Heart left ventricle (tissue), 16 donors: Measurements from ENCODE around the gene CFAP46. TPM values are rescaled to one million over a fixed set of nuclear protein-coding genes. Genes with fewer than 3 reads are reported as not detected.

Source experiments
- ATAC-seq, 4 donors: fragments of 200-7000 bp; cut with Tn5 transposase; one replicate each; pipeline ENCODE4 v1.9.1; 2020 to 2022; ENCODE audit warnings: moderate library complexity in 4 of 4, mild to moderate bottlenecking in 3 of 4, moderate number of reproducible peaks in 1 of 4
- DNase-seq, 5 donors: peaks; one replicate each; pipeline ENCODE4 v3.0.0-alpha.2; 2020
- H3K27ac ChIP-seq, 12 donors: fragments of 200-600 bp; sonication (generic) in 4 of 12; one replicate each; pipeline versions ENCODE4 v1.5.0 to v1.8.0; 2016 to 2022; ENCODE audit warnings: mild to moderate bottlenecking in 2 of 12
- H3K27me3 ChIP-seq, 9 donors: fragments of 200-600 bp; sonication (generic) in 2 of 9; one replicate each; pipeline versions ENCODE4 v1.5.1 to v1.8.0; 2016 to 2022; ENCODE audit warnings: mild to moderate bottlenecking in 3 of 9
- H3K36me3 ChIP-seq, 9 donors: fragments of 200-600 bp; sonication (generic) in 2 of 9; one replicate each; pipeline versions ENCODE4 v1.5.0 to v1.8.0; 2018 to 2022; ENCODE audit warnings: mild to moderate bottlenecking in 2 of 9
- H3K4me1 ChIP-seq, 12 donors: fragments of 200-600 bp; sonication (generic) in 4 of 12; one replicate each; pipeline versions ENCODE4 v1.5.0 to v1.8.0; 2016 to 2022; ENCODE audit warnings: mild to moderate bottlenecking in 3 of 12
- H3K4me3 ChIP-seq, 12 donors: fragments of 200-600 bp; sonication (generic) in 4 of 12; one replicate each; pipeline versions ENCODE4 v1.5.0 to v1.8.0; 2017 to 2022; ENCODE audit warnings: mild to moderate bottlenecking in 9 of 12, moderate library complexity in 4 of 12
- H3K9me3 ChIP-seq, 12 donors: fragments of 200-600 bp; sonication (generic) in 4 of 12; one replicate each; pipeline versions ENCODE4 v1.5.0 to v1.8.0; 2016 to 2022; ENCODE audit warnings: mild to moderate bottlenecking in 1 of 12
- CTCF ChIP-seq, 12 donors: fragments of 200-600 bp; sonication (generic) in 4 of 12; IDR thresholded peaks; one replicate each; pipeline versions ENCODE4 v1.5.0 to v1.8.0; 2018 to 2022; ENCODE audit warnings: antibody characterized with exemption in 12 of 12, mild to moderate bottlenecking in 5 of 12
- POLR2A ChIP-seq, 2 donors: fragments of 450-650 bp; IDR thresholded peaks; one replicate each; pipeline ENCODE4 v1.6.1; 2017; ENCODE audit warnings: antibody characterized with exemption in 2 of 2, mild to moderate bottlenecking in 2 of 2, moderate library complexity in 2 of 2
- WGBS, 4 donors: extraction: QIAGEN DNeasy Blood & Tissue Kit in 2 of 4; methylation state at CpG; one replicate each; pipeline versions ENCODE4 v1.1.5 to v1.1.7; 2013 to 2018; 5-methylcytosine and 5-hydroxymethylcytosine counted together
- intact Hi-C, 10 donors: fragments of 100-400 bp; cut with DNase I; formaldehyde crosslinking; loops; one replicate each; pipeline versions ENCODE4 v1.11.1 to v1.14.2; 2022
- polyA plus RNA-seq, 2 donors: library from polyadenylated mRNA; stranded (reverse); fragments of 200-250 nt; gene quantifications; one replicate each; pipeline ENCODE4 v1.2.3, GENCODE V29; 2013
- total RNA-seq, 9 donors: library from RNA; depleted of rRNA in 2 of 9; stranded (reverse); fragments of >200 nt in 2 of 9; fragmentation: NEBNext Ultra II Directional in 3 of 9; extraction: Animal tissue kit (Norgen Biotek cat#: 25700) in 3 of 9; gene quantifications; one replicate each; pipeline versions ENCODE4 v1.1.0 to v1.2.4, GENCODE V29; 2016 to 2023
- donor health status: ischemic (EF 13 %, LVEDD 7.1; RV severe dilation, severe dysfunction).
- donor health status: healthy with polysubstance abuse.
- donor health status: DM: no; HTN: yes; CAD: no.
- donor health status: DM: no; HTN: no; CAD: no.
- donor health status: ischemic (EF 25% LVEDD 6.9; RV normal size, moderate dysfunction).
- donor health status: ischemic (EF 25% LVEDD 5.7; RV mildly dilated, moderate dysfunction).
- donor health status: healthy.
- donor health status: DM: yes; HTN: yes; CAD: no.
- donor health status: ischemic (EF 35%, LVEDD 5.7; RV mildly dilated, moderate dysfunction).
- donor health status: nonischemic (EF 11% LVEDD 7.7; RV severe dilation, severe dysfunction).
- donor health status: DM: yes; HTN: yes; CAD: no.
- donor health status: PGD.
- donor health status: ischemic (EF 29% LVEDD 5.4; RV normal size, mild dysfunction).
- donor health status: nonischemic (EF 23%, LVEDD 6.1; RV moderate dilation, normal function).

Gene CFAP46
- total and polyA plus RNA-seq, 11 donors = 0.61 to 1.8 (median 0.95) TPM

- no peaks in the 10 kb centered on the region for H3K9me3 ChIP-seq
- peaks cover 47 to 62% (median 52%) of the 10 kb centered on the region in 9 donors for H3K27me3 ChIP-seq
- DNase-seq (no peak), ATAC-seq (no peak)
- no peak overlapping the region for H3K4me3 ChIP-seq
- no peak overlapping the region for H3K27ac ChIP-seq
- WGBS, 4 donors = 17 to 24% (median 21%) methylated on average over 65 to 106 of the region's 106 CpGs
- H3K36me3 ChIP-seq = peaks cover 0 to 42% (median 30%) of the 10 kb centered on the region in 9 donors
- TF ChIP-seq POLR2A (IDR thresholded peaks at IDR 0.05) = no peak
- no peak for TF ChIP-seq CTCF (IDR thresholded peaks at IDR 0.05)
- intact Hi-C loops = no loop called here
- H3K4me1 ChIP-seq = peaks cover 0 to 47% (median 14%) of the 10 kb centered on the region in 12 donors
Measured at GRCh38 chr10:132783940-132784865, 158.2 kb downstream of the CFAP46 start.

GRCh38 chr10:132783165-132783939, 159.0 kb downstream of the CFAP46 start:
- H3K4me1 ChIP-seq = peaks cover 0 to 42% (median 12%) of the 10 kb centered on the region in 12 donors
- H3K9me3 ChIP-seq = no peaks in the 10 kb centered on the region
- TF ChIP-seq POLR2A (IDR thresholded peaks at IDR 0.05) (no peak), CTCF (IDR thresholded peaks at IDR 0.05) (no peak)
- H3K36me3 ChIP-seq = peaks cover 0 to 50% (median 38%) of the 10 kb centered on the region in 9 donors
- 89 to 92% (median 92%) methylated on average over 30 of the region's 30 CpGs for WGBS, 4 donors
- intact Hi-C loops = no loop called here
- H3K27me3 ChIP-seq = peaks cover 38 to 53% (median 43%) of the 10 kb centered on the region in 9 donors
- DNase-seq (no peak), ATAC-seq (no peak)
- no peak overlapping the region for H3K4me3 ChIP-seq
- no peak overlapping the region for H3K27ac ChIP-seq

- H3K36me3 ChIP-seq = peaks cover 0 to 64% (median 48%) of the 10 kb centered on the region in 9 donors
- peaks cover 0 to 24% (median 4%) of the 10 kb centered on the region in 12 donors for H3K4me1 ChIP-seq
- H3K27ac ChIP-seq = no peak overlapping the region
- WGBS, 4 donors = 96 to 98% (median 97%) methylated on average over 20 of the region's 20 CpGs
- ATAC-seq (no peak), DNase-seq (no peak)
- TF ChIP-seq POLR2A (IDR thresholded peaks at IDR 0.05) = no peak
- no peak for TF ChIP-seq CTCF (IDR thresholded peaks at IDR 0.05)
- no peak overlapping the region for H3K4me3 ChIP-seq
- no peaks in the 10 kb centered on the region for H3K9me3 ChIP-seq
- intact Hi-C loops = no loop called here
- H3K27me3 ChIP-seq = peaks cover 22 to 35% (median 25%) of the 10 kb centered on the region in 9 donors
Measured at GRCh38 chr10:132781556-132781955, 160.8 kb downstream of the CFAP46 start.

GRCh38 chr10:132780356-132780755, 162.0 kb downstream of the CFAP46 start:
- H3K9me3 ChIP-seq = no peaks in the 10 kb centered on the region
- no peak overlapping the region for H3K27ac ChIP-seq
- H3K4me1 ChIP-seq = peaks cover 0 to 14% (median 0%) of the 10 kb centered on the region in 12 donors
- no peak for ATAC-seq
- peaks cover 0 to 64% (median 48%) of the 10 kb centered on the region in 9 donors for H3K36me3 ChIP-seq
- DNase-seq = no peak
- WGBS, 4 donors = 91 to 95% (median 93%) methylated on average over 10 to 12 of the region's 12 CpGs
- intact Hi-C loops = no loop called here
- TF ChIP-seq POLR2A (IDR thresholded peaks at IDR 0.05) (no peak), CTCF (IDR thresholded peaks at IDR 0.05) (no peak)
- H3K4me3 ChIP-seq = no peak overlapping the region
- H3K27me3 ChIP-seq = peaks cover 15 to 26% (median 17%) of the 10 kb centered on the region in 9 donors
